ENCODE results near the gene BSDC1.
"Not testable (repeated sequence)": the region's sequence is repeated elsewhere in the genome, so short reads cannot be mapped to it uniquely, and the experiment has no call there.

The BSDC1 gene

GRCh38 chr1:32355778-32356177 lies 38.5 kb downstream of the BSDC1 start:
- not testable (repeated sequence) for FAIRE-seq

GRCh38 chr1:32353886-32354570 lies 40.2 kb downstream of the BSDC1 start:
- no peak for FAIRE-seq

- no peak for FAIRE-seq
Measured at GRCh38 chr1:32353431-32353830, 40.8 kb downstream of the BSDC1 start.

GRCh38 chr1:32352831-32353383 lies 41.3 kb downstream of the BSDC1 start:
- FAIRE-seq = no peak

GRCh38 chr1:32352239-32352745 lies 41.9 kb downstream of the BSDC1 start:
- FAIRE-seq = no peak

GRCh38 chr1:32351399-32352238 lies 42.6 kb downstream of the BSDC1 start:
- FAIRE-seq = no peak

GRCh38 chr1:32350785-32351398 lies 43.3 kb downstream of the BSDC1 start:
- FAIRE-seq = no peak

- no peak for FAIRE-seq
Measured at GRCh38 chr1:32349211-32349708, 45.0 kb downstream of the BSDC1 start.

GRCh38 chr1:32346532-32347157 lies 47.6 kb downstream of the BSDC1 start:
- FAIRE-seq = no peak

- no peak for FAIRE-seq
Measured at GRCh38 chr1:32345289-32345827, 48.9 kb downstream of the BSDC1 start.

- FAIRE-seq = no peak
Measured at GRCh38 chr1:32342704-32343103, 51.5 kb downstream of the BSDC1 start.

- FAIRE-seq = no peak
Measured at GRCh38 chr1:32341971-32342370, 52.3 kb downstream of the BSDC1 start.

- no peak for FAIRE-seq
Measured at GRCh38 chr1:32341186-32341757, 53.0 kb downstream of the BSDC1 start.

- no peak for FAIRE-seq
Measured at GRCh38 chr1:32339363-32339978, 54.8 kb downstream of the BSDC1 start.

GRCh38 chr1:32338637-32339145 lies 55.5 kb downstream of the BSDC1 start:
- no peak for FAIRE-seq

GRCh38 chr1:32337855-32338636 lies 56.2 kb downstream of the BSDC1 start:
- no peak for FAIRE-seq

GRCh38 chr1:32336963-32337675 lies 57.1 kb downstream of the BSDC1 start:
- FAIRE-seq = no peak

- no peak for FAIRE-seq
Measured at GRCh38 chr1:32336591-32336932, 57.7 kb downstream of the BSDC1 start.

GRCh38 chr1:32335790-32336590 lies 58.3 kb downstream of the BSDC1 start, which contains the start of gene MARCKSL1:
Gene MARCKSL1 (minus strand): TSS chr1:32336233. CDS start chr1:32336033, 200 bp downstream.
- FAIRE-seq = no peak
